Karpas-422 (cell line): ENCODE data around the gene ID3. TPM values are rescaled to one million over a fixed set of nuclear protein-coding genes. Genes with fewer than 3 reads are reported as not detected.

Experiments used
- DNase-seq: peaks from one replicate; pipeline ENCODE4 v3.0.0-alpha.2; 2015
- H2AFZ ChIP-seq: fragments of 200-600 bp; sonication (generic); 2 replicates; pipeline ENCODE4 v1.6.1; 2014; ENCODE audit warnings: antibody characterized with exemption, low read length, mixed read lengths
- H3K27ac ChIP-seq: fragments of 200-600 bp; sonication (generic); 2 replicates; pipeline ENCODE4 v1.5.1; 2014; ENCODE audit warnings: mild to moderate bottlenecking, low read length, moderate library complexity
- H3K27me3 ChIP-seq: fragments of 200-600 bp; sonication (generic); 2 replicates; pipeline ENCODE4 v1.6.1; 2014; ENCODE audit warnings: low read length, mixed read lengths
- H3K36me3 ChIP-seq: fragments of 200-600 bp; sonication (generic); 2 replicates; pipeline ENCODE4 v1.6.1; 2014; ENCODE audit warnings: low read length, mixed read lengths; ENCODE audit not compliant: insufficient read depth
- H3K4me1 ChIP-seq: fragments of 200-600 bp; sonication (generic); 2 replicates; pipeline ENCODE4 v1.6.1; 2014; ENCODE audit warnings: mild to moderate bottlenecking, low read length, mixed read lengths
- H3K4me2 ChIP-seq: fragments of 200-600 bp; sonication (generic); 2 replicates; pipeline ENCODE4 v1.6.1; 2014; ENCODE audit warnings: low read length, low read depth, mild to moderate bottlenecking; ENCODE audit not compliant: poor library complexity, severe bottlenecking
- H3K4me3 ChIP-seq: fragments of 200-600 bp; sonication (generic); 2 replicates; pipeline ENCODE4 v1.5.1; 2014; ENCODE audit warnings: mild to moderate bottlenecking, antibody characterized with exemption, low read length, mixed read lengths
- H3K79me2 ChIP-seq: fragments of 200-600 bp; sonication (generic); 2 replicates; pipeline ENCODE4 v1.6.1; 2014; ENCODE audit warnings: mild to moderate bottlenecking, low read length, mixed read lengths
- H3K9ac ChIP-seq: fragments of 200-600 bp; sonication (generic); 2 replicates; pipeline ENCODE4 v1.6.0; 2014; ENCODE audit warnings: low read length
- H3K9me2 ChIP-seq: fragments of 200-600 bp; sonication (generic), shearing (Covaris generic); replicated peaks from 2 replicates; pipeline ENCODE4 v1.6.0; 2014; ENCODE audit warnings: mild to moderate bottlenecking, low read length, moderate library complexity; ENCODE audit not compliant: insufficient read depth
- H3K9me3 ChIP-seq: fragments of 300-700, 200-600 bp; sonication (generic); 2 replicates; pipeline ENCODE4 v1.6.1; 2014; ENCODE audit warnings: low read length, mixed read lengths
- H4K20me1 ChIP-seq: fragments of 200-600 bp; sonication (generic); 2 replicates; pipeline ENCODE4 v1.6.1; 2014; ENCODE audit warnings: mild to moderate bottlenecking, antibody characterized with exemption, low read length, low read depth; ENCODE audit not compliant: insufficient read depth
- total RNA-seq: library from RNA; depleted of rRNA; stranded (reverse); fragments of >200 nt; shearing (Covaris generic); gene quantifications from 2 replicates; pipeline ENCODE4 v1.2.3, GENCODE V29; 2014; ENCODE audit warnings: low replicate concordance

ID3 gene
- total RNA-seq, 1 experiment from 2014 or later: 33.0 TPM

DNA sequence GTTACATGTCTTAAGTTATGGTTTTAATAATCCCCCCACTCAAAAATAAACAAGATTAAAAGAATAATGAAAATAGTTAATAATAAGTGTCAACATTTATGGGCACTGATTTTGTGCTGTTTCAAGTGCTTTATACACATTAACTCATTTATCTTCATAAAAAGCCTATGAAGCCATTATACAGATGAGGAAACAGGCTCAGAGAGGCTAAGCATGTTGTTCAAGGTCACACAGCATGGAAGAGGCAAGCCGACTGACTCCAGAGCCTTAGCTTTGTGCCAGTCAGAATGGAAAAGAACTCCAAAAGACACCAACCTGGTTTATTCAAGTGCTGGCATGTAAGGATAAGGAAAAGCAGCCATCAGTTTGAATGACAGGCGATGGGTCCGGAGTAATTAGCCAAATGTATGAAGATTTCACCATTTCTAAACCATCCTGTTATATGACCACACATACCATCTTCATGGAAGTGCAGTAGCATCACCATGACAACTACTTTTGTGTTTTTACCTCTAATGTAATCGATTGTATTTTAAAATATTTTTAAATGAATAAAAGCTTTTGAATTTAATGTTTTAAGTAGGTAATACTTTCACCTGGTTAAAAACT lies 14.4 kb upstream of the ID3 start:
- no peaks in the 10 kb centered on the region for H3K27me3 ChIP-seq
- no peaks in the 10 kb centered on the region for H3K36me3 ChIP-seq
- DNase-seq: peak; percentile 40
- H3K9me3 ChIP-seq: no peaks in the 10 kb centered on the region
- no peaks in the 10 kb centered on the region for H3K79me2 ChIP-seq
- H3K9me2 ChIP-seq: no peaks in the 10 kb centered on the region
- peaks cover 51% of the 10 kb centered on the region for H3K4me1 ChIP-seq
- no peak overlapping the region for H3K4me3 ChIP-seq
- peak overlapping the region; percentile 76 for H3K4me2 ChIP-seq
- no peak overlapping the region for H2AFZ ChIP-seq
- H3K9ac ChIP-seq: no peak overlapping the region
- no peaks in the 10 kb centered on the region for H4K20me1 ChIP-seq
- peak overlapping the region; percentile 92; the same call in 1 of the 2 replicates for H3K27ac ChIP-seq

DNA sequence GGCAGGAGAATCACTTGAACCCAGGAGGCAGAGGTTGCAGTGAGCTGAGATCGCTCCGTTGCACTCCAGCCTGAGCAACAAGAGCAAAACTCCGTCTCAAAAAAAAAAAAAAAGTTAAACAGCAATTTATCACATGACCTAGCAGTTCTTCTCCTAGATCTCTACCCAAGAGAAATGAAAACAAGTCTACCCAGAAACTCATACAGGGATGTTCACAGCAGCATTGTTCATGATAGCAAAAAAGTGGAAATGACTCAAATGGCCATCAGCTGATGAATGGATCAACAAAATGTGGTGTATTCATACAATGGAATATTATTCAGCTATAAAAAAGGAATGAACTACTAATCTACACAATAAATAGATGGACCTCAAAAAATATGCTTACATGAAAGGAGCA lies 12.2 kb upstream of the ID3 start:
- Histone ChIP-seq H3K4me3 (no peak overlapping the region), H3K27ac (no peak overlapping the region)

DNA sequence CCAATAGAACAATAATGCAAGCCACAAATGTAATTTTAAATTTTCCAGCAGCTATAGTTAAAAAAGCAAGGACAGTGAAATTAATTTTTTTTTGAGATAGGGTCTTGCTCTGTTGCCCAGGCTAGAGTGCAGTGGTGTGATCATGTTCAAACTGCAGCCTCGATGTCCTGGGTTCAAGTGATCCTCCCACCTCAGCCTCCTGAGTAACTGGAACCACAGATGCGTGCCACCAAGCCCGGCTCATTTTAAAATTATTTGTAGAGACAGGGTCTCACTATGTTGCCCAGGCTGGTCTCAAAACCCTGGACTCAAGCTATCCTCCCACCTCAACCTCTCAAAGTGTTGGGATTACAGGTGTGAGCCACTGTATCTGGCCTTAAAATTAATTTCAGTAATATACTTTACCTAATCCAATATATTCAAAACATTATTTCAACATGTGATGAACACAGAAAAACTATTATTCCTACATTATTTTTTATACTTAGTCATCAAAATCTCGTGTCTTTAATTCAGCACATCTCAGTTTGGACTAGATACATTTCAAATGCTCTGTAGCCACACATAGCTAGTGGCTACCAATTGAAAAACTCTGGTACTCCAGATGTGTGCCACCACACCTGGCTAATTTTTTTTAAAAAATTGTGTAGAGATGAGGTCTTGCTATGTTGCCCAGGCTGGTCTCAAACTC lies 10.8 kb upstream of the ID3 start:
- Histone ChIP-seq H3K79me2 (no peaks in the 10 kb centered on the region), H2AFZ (no peak overlapping the region), H3K9me3 (no peaks in the 10 kb centered on the region), H4K20me1 (no peaks in the 10 kb centered on the region), H3K9ac (no peak overlapping the region), H3K4me3 (no peak overlapping the region), H3K27me3 (no peaks in the 10 kb centered on the region), H3K4me2 (no peak overlapping the region), H3K9me2 (no peaks in the 10 kb centered on the region), H3K27ac (no peak overlapping the region), H3K36me3 (no peaks in the 10 kb centered on the region), H3K4me1 (peaks cover 19% of the 10 kb centered on the region)
- no peak for DNase-seq

More for the DNA sequence above, 12.2 kb upstream of the ID3 start:
- H3K4me2 ChIP-seq: no peak overlapping the region
- peaks cover 32% of the 10 kb centered on the region for H3K4me1 ChIP-seq
- no peaks in the 10 kb centered on the region for H4K20me1 ChIP-seq
- H3K9me3 ChIP-seq: no peaks in the 10 kb centered on the region
- no peaks in the 10 kb centered on the region for H3K36me3 ChIP-seq
- no peak overlapping the region for H3K9ac ChIP-seq
- H2AFZ ChIP-seq: no peak overlapping the region
- no peaks in the 10 kb centered on the region for H3K79me2 ChIP-seq
- no peaks in the 10 kb centered on the region for H3K27me3 ChIP-seq
- DNase-seq: no peak
- no peaks in the 10 kb centered on the region for H3K9me2 ChIP-seq

DNA sequence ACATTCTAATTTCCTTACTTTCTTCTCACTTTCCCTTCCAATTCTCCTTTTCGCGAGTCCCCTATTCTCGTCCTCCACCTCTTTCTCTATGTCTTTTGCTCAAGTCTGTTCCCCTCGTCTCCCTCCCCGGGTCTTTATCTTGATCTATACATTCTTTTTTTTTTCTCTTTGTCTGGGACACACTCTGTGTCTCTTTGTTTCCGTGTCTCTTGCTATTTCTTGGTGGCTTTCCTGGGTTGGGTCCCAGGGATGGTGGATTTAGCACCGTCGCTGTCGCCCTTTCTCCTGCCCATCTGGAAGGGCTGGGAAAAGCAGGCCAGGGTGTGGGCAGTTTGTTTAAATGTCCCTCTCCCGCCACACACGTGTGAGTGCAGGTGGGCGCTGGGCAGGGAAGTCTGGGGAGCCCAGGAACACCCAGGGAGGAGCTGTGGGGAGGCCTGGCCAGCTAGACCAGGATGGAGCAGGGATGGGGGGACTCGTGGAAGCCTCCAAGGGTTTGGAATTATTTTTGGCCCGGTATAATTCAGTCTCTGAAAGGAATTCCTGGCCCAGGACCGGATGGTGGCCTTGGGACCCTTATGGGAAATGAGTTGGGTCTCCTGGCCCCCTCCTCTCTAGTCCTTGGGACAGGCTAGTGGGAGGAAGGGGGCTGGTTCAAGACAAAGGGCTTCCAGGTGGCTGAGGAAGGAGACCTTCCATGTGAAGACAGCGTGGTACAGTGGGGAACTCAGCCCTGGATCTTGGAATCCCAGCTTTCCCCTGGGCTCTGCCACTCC lies 9.5 kb upstream of the ID3 start:
- Histone ChIP-seq H3K4me1 (peaks cover 5% of the 10 kb centered on the region), H3K36me3 (no peaks in the 10 kb centered on the region), H3K27me3 (no peaks in the 10 kb centered on the region), H4K20me1 (no peaks in the 10 kb centered on the region), H3K9me3 (no peaks in the 10 kb centered on the region), H3K27ac (no peak overlapping the region), H3K9me2 (no peaks in the 10 kb centered on the region), H3K4me2 (no peak overlapping the region), H3K9ac (no peak overlapping the region), H3K79me2 (no peaks in the 10 kb centered on the region), H2AFZ (no peak overlapping the region), H3K4me3 (no peak overlapping the region)
- DNase-seq: no peak

DNA sequence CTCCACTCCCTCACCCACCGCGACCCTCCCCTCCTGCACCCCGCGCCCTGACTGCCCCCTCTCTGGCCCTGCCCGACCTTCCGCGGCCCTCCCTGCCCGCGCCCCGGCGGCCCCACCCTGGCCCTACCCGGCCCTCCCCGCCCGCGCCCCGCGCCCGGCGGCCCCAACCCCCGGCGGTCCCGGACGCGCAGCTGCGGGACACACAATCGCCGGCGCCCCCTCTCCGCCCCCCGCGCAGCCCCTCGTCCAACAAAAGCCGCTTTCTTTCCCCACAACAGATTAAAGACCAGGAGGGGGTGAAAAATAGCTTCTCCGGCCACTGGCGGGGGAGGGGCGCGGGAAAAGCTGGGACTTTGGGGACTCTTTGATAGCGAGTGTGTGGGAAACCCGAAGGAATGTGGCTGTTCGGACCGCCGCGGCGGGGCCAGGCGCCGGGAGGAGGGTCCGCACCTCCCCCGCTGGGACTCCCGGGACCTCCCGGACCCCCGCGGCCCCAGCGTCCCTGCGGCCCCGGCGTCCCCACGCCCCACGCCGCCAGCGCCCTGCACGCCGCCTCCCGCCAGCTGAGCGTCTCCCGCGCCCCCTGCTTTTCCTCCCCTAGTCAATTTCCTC lies 8.8 kb upstream of the ID3 start:
- no peak overlapping the region for H3K9ac ChIP-seq
- no peak overlapping the region for H2AFZ ChIP-seq
- H3K27me3 ChIP-seq: no peaks in the 10 kb centered on the region
- no peak overlapping the region for H3K4me2 ChIP-seq
- no peaks in the 10 kb centered on the region for H3K9me2 ChIP-seq
- H4K20me1 ChIP-seq: no peaks in the 10 kb centered on the region
- no peaks in the 10 kb centered on the region for H3K9me3 ChIP-seq
- DNase-seq: no peak
- no peaks in the 10 kb centered on the region for H3K79me2 ChIP-seq
- no peak overlapping the region for H3K4me3 ChIP-seq
- no peak overlapping the region for H3K27ac ChIP-seq
- peaks cover 3% of the 10 kb centered on the region for H3K4me1 ChIP-seq
- H3K36me3 ChIP-seq: no peaks in the 10 kb centered on the region

DNA sequence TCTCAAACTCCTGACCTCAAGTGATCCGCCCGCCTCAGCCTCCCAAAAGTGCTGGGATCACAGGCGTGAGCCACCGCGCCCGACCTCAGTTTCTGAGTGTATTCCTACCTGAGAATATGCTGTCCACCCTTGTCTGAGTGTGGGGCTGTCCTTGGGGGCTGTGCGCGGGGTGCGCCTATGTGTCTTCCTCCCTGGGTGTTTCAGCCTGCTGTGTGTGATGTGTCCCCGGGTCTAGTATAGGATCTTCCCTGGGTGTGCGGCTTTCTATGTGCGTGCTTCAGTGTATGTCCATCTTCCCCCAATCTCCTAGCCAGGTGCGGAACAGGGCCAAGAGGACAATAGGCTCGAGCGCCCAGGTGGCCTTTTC lies 8.3 kb upstream of the ID3 start:
- Histone ChIP-seq H3K27ac (no peak overlapping the region), H3K4me1 (peaks cover 8% of the 10 kb centered on the region), H2AFZ (no peak overlapping the region)

DNA sequence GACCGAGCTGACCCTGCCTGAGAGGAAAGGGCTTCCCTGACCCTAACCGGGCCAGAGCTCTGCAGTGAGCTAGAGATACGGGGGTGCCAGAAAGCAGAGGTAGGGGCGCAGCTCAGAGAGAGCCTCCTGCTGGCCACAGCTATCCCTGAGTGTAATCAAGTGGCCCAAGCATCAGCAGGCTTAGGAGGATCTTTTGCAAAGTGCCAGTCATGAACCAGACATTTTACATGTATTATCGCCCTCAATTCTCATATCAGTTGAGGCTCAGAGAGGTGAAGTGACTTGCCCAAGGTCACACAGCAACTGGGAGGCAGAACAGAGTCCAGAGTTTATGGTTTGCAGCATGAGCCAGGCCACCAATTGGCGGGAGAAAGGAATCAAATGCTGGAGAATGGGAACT lies 7.0 kb upstream of the ID3 start:
- Histone ChIP-seq H3K27ac (no peak overlapping the region), H4K20me1 (no peaks in the 10 kb centered on the region), H3K27me3 (no peaks in the 10 kb centered on the region), H3K4me1 (peaks cover 21% of the 10 kb centered on the region), H3K4me2 (no peak overlapping the region), H3K9me2 (no peaks in the 10 kb centered on the region), H3K79me2 (no peaks in the 10 kb centered on the region), H3K9ac (no peak overlapping the region), H3K9me3 (no peaks in the 10 kb centered on the region), H3K36me3 (no peaks in the 10 kb centered on the region), H2AFZ (no peak overlapping the region), H3K4me3 (no peak overlapping the region)
- DNase-seq: no peak

More for the DNA sequence above, 8.3 kb upstream of the ID3 start:
- Histone ChIP-seq H3K4me2 (no peak overlapping the region), H3K36me3 (no peaks in the 10 kb centered on the region), H4K20me1 (no peaks in the 10 kb centered on the region), H3K79me2 (no peaks in the 10 kb centered on the region), H3K9me2 (no peaks in the 10 kb centered on the region), H3K27me3 (no peaks in the 10 kb centered on the region), H3K9me3 (no peaks in the 10 kb centered on the region), H3K4me3 (no peak overlapping the region), H3K9ac (no peak overlapping the region)
- no peak for DNase-seq

DNA sequence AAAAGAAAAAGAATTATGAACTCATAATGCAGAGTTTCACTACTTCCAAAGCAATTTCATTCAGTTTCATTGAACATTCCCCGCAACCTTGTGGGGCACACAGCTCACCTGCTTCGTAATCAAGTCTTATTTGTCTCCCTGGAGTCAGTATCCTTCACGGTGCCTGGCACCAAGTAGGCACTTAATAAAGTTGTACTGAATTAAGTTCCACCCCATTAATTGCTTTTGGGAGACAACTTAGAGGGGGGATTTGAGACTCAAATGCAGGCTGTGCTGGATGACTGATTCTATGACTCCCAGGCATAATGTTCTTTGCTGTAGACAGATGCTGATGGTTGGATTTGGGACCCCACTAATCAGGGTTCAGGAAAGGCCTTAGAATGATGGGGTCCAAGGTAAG lies 6.5 kb upstream of the ID3 start:
- no peaks in the 10 kb centered on the region for H3K27me3 ChIP-seq
- no peak overlapping the region for H3K27ac ChIP-seq
- no peak overlapping the region for H3K4me3 ChIP-seq
- H4K20me1 ChIP-seq: no peaks in the 10 kb centered on the region
- no peaks in the 10 kb centered on the region for H3K9me2 ChIP-seq
- no peak for DNase-seq
- H3K4me2 ChIP-seq: no peak overlapping the region
- no peak overlapping the region for H2AFZ ChIP-seq
- H3K36me3 ChIP-seq: no peaks in the 10 kb centered on the region
- H3K9me3 ChIP-seq: no peaks in the 10 kb centered on the region
- no peaks in the 10 kb centered on the region for H3K79me2 ChIP-seq
- peaks cover 27% of the 10 kb centered on the region for H3K4me1 ChIP-seq
- H3K9ac ChIP-seq: no peak overlapping the region
